Activated gamma-delta T cell (primary cell): ENCODE data around the gene ZNF584.

ENCODE experiments used
- DNase-seq: peaks from one replicate; lab custom pipeline; 2025; lab: John Stamatoyannopoulos, UW

ZNF584 gene

DNA sequence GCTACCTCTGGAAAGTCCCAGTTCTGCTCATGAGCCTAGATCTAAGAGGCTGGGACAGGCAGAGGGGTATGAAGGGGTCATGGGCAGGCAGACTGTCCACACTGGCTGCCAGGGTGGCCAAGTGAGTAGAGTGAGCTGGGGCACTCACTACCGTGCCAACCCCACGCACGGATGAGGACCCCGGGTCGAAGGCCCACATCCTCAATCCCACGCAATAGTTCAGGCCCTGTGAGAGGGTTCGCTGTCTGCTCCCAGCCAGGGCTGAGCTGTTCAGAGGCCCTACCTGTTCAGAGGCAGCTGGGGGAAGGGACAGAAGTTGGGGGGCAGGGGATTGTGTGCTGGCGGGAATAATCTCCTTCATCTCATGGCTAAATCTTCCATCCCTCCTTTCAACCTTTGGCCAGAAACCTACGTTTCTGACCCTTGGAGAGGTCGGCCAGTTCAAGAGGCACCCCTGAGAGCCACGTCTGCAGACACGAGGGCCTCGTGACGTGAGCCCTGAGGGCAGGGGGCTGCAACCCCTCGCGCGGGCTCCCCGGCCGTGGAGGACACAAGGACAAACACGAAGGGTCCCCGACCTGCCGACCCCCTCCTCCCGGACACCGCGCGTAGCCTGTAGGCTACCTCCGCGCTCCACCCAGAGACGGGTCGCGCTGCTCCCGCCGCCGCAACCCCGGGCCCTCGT, 22.4 kb upstream of the ZNF584 start:
- no peak for DNase-seq

DNA sequence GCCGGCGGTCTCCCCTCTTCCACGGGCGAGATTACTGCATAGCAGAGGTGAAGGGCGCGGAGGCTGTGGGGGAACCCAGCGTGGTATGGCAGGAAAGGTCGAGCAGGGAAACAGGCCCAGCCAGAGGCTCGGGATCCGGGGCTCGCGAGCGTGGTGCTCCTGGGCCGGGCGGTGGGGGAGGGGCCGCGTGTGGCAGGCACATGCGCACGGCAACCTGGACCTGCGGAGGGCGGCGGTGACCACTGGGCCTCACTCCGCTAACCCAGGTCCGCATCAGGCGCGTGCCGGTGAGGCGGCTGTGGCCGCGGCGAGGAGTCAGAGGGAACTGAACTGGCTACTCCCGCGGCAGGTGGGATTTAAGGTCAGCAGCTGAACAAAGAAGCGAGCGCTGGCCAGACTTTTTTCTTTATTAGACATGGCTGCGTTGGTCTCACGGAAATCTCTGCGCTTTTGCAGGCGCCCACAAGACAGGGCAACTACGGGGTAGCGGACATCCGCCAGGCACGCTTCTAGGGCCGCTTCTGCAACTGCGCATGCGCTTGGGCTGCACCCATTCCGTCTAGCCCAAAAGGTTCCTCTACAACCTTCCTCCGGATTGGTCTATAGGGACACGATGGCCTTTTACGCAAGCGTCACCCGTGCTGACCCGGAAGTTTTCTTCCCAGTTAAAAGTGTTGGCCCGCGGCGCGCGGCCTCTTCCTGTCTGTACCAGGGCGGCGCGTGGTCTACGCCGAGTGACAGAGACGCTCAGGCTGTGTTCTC, 21.7 kb upstream of the ZNF584 start, which contains the start of gene RPS5:
Gene RPS5 (plus strand): TSS at position 694 of the 762 bp plus-strand sequence. CDS start 869 bp downstream, outside the sequence.
- peak; percentile 84 for DNase-seq

DNA sequence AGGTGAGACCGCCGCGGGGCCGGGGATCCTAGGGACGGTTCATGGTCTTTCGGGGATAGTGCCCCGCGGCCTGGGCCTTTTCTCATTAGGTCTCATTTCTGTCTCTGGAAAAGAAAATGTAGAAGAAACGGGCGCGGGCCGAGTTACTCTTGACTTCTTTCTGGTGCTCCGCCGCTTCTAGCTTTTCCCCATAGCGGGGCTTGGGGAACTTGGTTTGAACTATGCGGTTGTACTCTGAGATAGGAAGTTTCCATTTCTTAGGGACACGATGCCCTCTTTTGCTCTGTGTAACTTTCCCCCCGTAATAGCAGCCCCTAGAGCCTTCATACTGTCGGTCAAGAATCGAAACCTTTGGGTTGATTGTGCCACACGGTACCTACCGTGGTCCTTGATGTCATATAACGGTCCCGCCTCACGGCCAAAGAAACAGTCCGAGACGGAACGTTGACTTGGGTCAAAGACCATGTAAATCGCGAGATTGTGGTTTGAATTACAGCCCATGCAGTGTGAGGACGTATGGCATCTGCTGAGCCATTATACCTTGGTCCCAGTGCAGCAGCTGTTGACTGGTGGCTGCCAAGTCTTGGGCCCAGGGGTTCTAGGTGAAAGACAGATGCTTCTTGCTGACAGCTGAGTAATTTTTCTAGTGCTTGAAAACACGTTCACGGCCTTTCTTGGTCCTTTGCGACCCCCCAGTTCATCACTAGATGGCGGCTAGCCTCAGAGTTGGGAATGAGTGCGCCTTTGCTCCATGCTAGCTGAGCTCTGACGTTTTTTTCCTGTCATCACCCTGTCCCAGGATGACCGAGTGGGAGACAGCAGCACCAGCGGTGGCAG, 20.9 kb upstream of the ZNF584 start:
- DNase-seq = no peak

DNA sequence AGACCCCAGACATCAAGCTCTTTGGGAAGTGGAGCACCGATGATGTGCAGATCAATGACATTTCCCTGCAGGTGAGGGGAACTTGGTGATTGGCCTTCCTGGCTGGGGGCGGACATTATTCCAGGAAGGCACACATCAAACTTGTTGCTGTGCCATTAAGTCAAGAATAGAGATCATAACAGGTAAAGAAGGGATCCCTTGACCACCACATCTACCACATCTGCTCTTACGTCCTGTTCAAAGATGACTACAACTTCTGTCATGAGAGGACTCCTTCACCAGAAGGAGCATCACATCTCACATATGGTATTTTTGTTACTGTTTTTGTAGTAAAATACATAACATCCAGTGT, 20.3 kb upstream of the ZNF584 start:
- DNase-seq = no peak

DNA sequence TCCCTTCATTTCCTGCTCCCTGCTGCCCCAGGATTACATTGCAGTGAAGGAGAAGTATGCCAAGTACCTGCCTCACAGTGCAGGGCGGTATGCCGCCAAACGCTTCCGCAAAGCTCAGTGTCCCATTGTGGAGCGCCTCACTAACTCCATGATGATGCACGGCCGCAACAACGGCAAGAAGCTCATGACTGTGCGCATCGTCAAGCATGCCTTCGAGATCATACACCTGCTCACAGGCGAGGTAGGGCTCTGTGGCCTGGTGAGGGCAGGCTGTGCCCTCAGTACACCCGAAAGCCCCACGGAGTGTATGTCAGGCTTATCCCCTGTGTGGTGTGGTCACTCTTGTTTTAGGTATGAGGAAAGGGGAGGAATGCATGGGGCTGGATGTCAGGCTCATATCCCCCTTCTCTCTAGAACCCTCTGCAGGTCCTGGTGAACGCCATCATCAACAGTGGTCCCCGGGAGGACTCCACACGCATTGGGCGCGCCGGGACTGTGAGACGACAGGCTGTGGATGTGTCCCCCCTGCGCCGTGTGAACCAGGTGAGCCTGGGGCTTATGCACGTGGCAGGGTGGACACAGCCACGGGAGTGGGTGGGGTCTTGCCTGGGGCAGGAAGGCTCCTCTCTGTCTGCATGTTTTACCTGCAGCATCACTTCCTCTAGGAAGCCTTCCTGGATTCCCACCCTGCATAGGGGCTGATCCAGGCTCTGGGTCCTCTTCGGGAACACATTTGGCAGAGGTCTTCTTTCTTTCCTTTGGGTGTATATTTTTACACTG, 15.3 kb upstream of the ZNF584 start:
- DNase-seq = no peak

DNA sequence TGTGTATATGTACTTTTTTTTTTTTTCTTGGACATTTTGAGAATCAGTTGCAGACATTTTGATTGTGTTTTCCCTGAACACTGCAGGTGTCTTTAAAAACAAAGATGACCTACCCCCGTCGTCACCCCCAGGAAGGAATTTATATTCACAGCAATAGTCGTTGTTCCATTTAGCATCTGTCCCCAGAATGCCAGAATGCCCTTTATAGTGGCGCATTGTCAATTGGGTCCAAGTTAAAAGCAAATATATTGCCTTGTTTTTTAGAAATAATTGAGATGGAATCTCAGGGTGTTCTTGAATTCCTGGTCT, 14.8 kb upstream of the ZNF584 start:
- no peak for DNase-seq

DNA sequence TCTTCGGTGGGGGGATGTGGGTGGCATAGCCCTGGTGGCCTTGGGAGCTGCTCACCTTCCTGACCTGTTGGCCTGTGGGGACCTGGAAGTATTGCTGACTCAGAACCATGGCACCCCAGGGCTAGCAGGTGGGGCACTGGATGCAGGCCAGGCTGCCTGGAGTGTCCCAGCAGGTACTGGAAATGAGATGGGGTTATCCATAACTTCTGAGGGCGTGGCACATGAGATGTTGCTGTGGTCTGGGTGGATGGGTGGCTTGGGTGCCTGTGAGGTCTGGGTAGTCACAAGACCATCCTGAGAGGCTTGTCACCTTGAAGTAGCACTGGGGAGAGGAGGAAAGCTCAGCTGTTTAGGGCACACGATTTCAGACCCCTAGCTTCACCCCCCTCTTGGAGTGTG, 13.6 kb upstream of the ZNF584 start:
- no peak for DNase-seq

DNA sequence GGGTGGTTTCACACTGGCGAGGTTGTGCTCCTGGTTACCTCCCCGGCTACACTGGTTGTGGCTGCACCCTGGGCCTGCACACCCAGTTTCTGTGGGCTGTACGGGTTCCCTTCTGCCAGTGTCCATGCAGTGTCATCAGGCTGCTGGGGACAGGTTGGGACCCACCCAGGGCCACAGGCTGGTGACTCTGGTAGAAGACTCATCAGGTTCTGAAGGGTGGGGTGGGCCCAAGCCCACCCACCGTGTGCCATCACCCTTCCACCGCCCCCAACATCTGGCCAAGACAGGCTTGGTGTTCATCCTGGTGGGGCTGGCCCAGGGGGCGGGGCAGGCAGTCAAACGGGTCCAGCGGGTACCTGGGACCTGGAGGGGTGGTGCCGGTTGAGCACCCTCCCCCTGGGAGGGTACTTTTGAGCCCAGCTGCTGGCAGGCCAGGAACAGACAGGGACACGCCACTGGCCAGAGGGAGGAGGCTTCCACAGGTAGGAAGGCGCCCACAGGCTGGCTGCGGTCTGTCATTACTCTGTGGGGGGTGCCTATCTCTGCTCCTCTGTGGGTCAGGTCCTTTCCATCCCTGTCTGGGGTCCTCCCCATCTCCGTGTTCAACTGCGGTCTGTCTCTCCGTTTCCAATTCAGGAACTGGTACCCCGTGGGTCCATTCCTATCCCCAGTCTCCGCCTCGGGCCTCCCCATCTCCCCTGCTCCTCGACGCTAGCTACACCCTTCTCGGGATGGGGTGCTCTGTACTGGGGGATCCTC, 13.1 kb upstream of the ZNF584 start, which contains the start of gene RNF225:
Gene RNF225 (plus strand): TSS at position 437 of the 759 bp plus-strand sequence. CDS start 434 bp downstream, outside the sequence.
- no peak for DNase-seq

DNA sequence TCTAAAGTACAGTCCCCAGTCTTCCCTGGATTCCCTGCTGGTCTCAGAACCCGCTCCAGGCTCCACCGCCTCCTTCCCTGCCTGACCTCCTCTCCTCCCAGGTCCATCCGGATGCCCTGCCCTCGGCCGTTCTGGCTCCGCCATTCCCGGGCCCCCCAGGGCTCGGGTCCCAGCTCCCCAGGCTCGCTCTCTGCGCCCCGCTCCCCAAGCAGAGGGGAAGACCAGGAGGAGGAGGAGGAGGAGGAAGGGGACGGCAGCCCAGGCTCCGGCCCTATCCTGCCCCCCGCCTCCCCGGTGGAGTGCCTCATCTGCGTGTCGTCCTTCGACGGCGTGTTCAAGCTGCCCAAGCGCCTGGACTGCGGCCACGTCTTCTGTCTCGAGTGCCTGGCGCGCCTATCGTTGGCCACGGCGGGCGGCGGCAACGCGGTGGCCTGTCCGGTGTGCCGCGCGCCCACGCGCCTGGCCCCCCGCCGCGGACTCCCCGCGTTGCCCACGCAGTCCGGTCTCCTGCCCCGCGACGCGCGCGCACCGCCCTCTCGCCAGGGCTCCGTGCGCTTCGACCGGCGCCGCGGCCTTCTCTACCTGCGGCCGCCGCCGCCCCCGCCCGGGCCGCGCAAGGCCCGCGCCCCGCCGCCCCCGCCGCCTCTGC, 12.3 kb upstream of the ZNF584 start:
- DNase-seq = no peak

DNA sequence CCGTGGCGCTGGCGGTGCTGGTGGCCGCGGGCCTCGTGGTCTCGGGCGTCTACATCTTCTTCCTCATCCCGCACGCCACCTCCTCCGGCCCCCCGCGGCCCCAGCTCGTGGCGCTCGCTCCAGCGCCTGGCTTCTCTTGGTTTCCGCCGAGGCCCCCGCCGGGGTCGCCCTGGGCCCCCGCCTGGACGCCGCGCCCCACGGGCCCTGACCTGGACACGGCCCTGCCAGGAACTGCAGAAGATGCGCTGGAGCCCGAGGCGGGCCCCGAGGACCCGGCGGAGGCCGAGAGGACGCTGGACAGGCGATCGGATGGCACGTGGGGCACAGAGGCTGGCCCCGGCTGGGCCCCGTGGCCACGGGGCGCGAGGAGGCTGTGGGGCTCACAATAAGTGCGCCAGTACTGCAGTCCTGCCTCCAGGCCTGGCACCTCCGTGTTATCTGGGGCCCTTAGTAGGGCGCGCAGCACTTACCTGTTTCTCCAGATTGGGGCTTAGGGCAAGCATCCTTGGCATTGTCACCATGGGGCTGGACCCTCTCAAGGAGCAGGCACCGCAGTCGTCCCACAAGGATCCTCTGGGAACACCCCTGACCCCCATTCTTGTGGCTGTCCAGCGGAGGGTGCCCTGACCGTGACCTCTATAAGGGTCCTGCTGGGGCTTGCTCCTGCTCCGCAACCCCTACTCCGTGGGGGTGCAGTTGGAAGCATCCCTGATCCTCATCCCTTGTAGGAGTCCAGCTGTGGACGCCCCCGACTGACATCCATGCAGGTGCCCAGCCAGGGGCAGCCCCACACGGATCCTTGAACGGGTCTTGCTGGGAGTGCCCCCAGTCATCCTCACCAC, 11.5 kb upstream of the ZNF584 start:
- no peak for DNase-seq

DNA sequence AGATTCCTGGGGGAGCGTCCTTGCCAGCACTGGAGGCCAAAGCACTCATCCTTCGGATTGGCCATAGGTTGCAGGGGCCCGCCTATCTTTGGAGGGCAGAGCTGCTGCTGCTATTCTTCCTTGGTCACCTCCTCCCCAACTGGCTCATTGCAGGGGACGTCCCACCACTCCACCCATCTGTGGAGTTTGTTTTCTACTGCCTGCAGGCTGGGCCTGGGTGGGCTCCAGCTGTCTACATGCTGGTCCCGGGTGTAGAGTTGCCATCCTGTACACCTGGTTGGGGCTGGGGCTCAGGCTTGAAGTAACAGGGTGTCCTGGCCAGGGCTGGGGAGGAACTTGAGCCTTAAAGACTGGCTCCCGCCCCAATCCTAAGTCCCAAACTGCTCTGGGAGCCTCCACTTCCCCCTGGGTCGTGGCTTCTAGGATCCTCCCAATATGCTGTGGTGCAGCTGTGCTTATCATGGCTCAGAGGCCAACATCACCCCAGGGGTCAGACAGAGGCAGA, 10.9 kb upstream of the ZNF584 start:
- no peak for DNase-seq

DNA sequence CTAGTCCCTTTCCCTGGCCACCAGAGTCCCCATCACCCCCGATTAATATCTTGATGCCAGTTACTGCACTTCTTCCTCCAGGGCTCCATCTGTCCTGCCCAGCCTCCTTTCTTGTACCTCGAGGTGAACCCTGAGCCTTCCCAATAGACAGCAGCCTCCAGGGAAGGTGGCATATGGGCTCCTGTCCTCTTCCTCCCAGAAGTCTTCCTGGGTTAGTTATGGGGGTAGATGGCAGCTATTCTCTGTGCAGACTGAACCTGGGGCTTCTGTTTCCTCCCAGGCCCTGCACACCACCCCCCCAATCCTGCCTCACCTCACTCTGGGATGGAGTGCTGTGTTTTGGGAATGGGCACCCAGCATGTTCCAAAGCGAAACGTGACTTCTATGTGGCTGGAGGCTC, 10.4 kb upstream of the ZNF584 start:
- DNase-seq = no peak

DNA sequence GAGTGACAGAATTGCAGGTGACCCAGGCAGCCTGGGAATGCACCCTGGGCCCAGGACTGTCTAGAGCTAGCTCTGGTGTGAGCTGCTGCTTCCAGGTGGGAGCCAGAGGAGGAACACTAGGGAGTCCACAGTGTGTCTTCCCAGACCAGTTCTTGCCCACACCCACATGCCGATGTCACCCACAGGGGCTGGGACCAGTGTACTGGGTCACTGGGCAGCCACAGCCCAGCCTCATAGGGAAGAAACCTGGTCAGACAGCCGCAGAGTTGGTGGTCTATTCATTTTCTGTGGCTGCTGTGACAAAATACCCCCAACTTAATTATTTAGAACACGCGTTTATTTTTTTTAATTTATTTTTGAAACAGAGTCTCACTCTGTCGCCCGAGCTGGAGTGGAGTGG, 9.9 kb upstream of the ZNF584 start:
- DNase-seq = no peak

DNA sequence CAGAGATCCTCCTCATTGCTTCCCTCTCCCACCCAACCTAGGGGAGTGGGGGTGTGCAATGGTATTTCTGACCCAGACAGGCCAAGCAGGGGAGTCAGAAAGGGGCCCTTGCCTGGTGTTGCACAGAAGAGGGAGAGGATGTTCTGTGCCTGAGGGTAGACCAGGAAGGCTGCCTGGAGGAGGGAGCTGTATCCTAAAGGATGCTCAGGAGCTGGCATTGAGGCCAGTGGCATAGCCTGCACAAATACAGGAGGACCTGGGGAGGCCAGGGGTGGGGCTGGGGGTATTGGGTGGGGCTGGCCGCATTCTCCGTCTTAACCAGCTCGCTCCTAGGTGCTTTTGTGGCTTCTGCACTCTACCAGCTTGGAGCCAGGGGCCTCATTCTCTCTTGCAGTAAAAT, 8.5 kb upstream of the ZNF584 start:
- no peak for DNase-seq

DNA sequence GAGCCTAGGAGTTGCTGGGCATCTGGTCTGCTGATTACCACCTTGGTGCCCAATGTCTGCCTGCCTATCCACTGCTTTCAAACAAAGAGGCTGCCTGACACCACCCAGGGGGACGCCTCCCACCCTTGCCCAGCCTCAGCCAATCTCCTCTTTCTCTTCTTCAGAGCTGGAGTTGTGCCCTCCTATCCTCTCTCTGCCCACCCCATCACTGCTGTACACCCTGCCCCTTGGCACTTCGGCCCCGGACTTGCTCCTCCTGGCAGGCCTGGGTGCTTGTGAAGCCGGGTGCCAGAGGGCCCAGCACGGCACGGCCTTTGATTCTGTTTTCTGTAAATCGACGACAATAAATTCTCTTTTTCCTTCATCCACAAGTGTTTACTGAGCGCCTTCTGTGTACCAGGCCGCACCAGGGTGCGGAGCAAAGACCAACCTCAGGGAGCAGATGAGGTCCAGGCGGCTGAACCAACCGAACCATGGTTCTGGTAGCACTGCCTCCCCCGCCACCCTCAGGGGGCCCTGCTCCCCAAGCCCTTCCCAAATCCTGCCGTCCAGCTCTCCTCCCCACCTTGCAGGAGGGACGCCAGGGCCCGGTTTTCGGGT, 8.0 kb upstream of the ZNF584 start:
- no peak for DNase-seq

DNA sequence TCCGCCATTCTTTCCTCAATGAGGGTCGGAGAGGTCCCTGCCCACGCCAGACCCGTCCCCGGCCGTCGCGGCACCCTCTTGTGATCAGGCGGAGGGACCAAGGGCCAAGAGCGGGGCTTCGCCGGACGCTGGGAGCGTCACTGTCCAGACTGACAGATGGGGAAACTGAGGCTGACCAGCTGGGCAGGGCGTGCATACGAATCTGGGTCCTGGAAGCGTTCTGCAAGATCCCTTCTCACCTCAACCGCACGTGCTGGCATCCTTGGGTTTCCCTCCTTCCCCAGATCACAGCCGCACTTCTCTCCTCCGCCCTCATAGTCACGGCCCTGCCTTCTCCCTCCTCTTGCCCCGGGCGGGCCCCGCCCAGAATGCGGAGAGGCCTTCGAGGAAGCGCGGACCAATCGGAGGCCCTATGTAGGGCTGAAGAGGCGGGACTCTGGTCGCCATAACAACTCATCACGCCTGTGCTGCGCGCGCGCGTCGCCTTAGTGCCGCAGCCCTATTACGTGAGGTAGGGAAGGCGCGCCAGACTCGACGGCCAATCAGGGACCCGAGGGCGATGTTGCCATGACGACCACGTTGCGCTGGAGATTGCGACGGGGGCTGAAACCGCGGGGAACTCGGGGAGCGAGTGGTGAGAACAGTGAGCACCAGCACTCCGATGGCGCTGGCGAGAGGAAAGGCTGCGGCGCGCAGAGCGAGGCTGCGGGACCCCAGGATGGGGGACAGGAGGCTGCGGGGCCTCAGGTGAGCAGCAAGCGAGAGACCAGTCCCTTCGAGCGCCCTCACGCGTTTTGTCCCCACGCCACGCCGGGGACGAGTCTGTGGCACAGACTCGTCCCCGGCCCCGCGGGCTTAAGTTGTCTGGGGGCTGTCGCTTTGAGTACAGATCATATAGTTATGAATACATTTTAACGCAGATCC, 7.3 kb upstream of the ZNF584 start:
- peak; percentile 99 for DNase-seq

DNA sequence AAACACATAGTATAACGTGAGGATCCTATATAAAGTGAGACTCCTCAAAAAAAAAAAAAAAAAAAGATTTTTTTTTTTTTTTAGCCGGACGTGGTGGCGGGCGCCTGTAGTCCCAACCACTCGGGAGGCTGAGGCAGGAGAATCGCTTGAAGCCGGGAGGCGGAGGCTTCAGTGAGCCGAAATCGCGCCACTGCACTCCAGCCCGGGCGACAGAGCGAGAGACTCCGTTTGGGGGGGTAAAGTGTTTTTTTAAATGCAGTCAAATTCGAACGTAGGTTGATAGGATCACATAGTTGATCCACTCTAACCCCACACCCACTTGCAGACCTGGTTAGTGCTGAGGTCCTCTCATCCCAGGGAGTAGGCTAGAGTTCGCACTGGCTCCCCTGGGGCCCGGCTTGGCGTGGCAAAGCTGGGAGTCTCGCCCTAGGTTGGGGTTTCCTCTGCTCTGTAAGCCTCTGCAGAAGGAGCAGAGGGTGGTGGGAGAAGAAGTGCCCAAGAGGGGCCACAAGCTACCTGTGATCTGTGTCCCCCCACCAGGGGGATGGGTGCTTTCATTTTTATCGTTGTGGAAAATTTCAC, 6.5 kb upstream of the ZNF584 start:
- DNase-seq = no peak
